ENCODE measurements around the gene CCDC102A. TPM values are rescaled to one million over a fixed set of nuclear protein-coding genes. Genes with fewer than 3 reads are reported as not detected.

CCDC102A gene
- total and polyA plus RNA-seq, 2 donors (not counting 3 experiments of a cell fraction or from before 2014, with no cell fraction given) = 7.8 to 12.2 TPM

GRCh38 chr16:57482845-57483545 is 53.4 kb downstream of the CCDC102A start:
- no peaks in the 10 kb centered on the region for H3K27me3 ChIP-seq (ENCODE audit: control insufficient read depth in 2 of 2, insufficient read depth in 2 of 2, low read length in 2 of 2)
- no peaks in the 10 kb centered on the region for H3K36me3 ChIP-seq (ENCODE audit: control insufficient read depth in 2 of 2, extremely low read depth in 1 of 2, insufficient read depth in 2 of 2, low read length in 2 of 2)
- FAIRE-seq (no peak), DNase-seq (ENCODE audit: low read depth, low spot score) (no peak)
- H3K4me2 ChIP-seq (ENCODE audit: insufficient read depth, low read length) = no peak overlapping the region
- ChIA-PET POLR2A (interaction anchor here (0.5 kb wide), 1 partner anchor 7 kb away, joined by 3 read pairs; no protein-coding TSS in a partner anchor), CTCF (interaction anchor here (0.9 to 1.6 kb wide), 4 partner anchors 12 to 37 kb away, joined by 3 to 6 read pairs (median 4); partner anchors contain the start of gene POLR2C)
- no peak overlapping the region for H3K9ac ChIP-seq (replicated peaks; ENCODE audit: extremely low read depth, insufficient read depth, low read length)
- TF ChIP-seq GATA2 (IDR thresholded peaks at IDR 0.05; ENCODE audit: insufficient read depth, insufficient read length, low read depth, low read length) (no peak), POLR2AphosphoS5 (IDR thresholded peaks at IDR 0.05; ENCODE audit: insufficient read depth, low read depth, low read length) (no peak), MYC (IDR thresholded peaks at IDR 0.05; ENCODE audit: low read depth, low read length) (no peak), EZH2 (IDR thresholded peaks at IDR 0.05; ENCODE audit: borderline replicate concordance, low read depth, low read length, severe bottlenecking) (no peak), CTCF (IDR thresholded peaks at IDR 0.05; ENCODE audit: extremely low read depth in 1 of 2, insufficient read depth in 1 of 2, low read depth in 1 of 2, low read length in 2 of 2) (no peak), POLR2A (IDR thresholded peaks at IDR 0.05; ENCODE audit: low read depth, low read length) (no peak), JUN (IDR thresholded peaks at IDR 0.05; ENCODE audit: borderline replicate concordance, insufficient read depth, insufficient read length, low read depth) (no peak), MAX (IDR thresholded peaks at IDR 0.05; ENCODE audit: insufficient read depth, insufficient read length) (no peak), FOS (IDR thresholded peaks at IDR 0.05; ENCODE audit: borderline replicate concordance, insufficient read depth, low read length) (no peak)
- no peaks in the 10 kb centered on the region for H3K9me1 ChIP-seq (replicated peaks; ENCODE audit: control insufficient read depth, extremely low read depth, insufficient read depth, low read length)
- H3K27ac ChIP-seq (ENCODE audit: insufficient read depth, low read depth, low read length) = no peak overlapping the region
- no peak overlapping the region for H3K4me3 ChIP-seq (replicated peaks in 1 of 3; ENCODE audit: insufficient read depth in 1 of 3, low read depth in 1 of 3, low read length in 3 of 3)
- no peak overlapping the region for H2AFZ ChIP-seq (ENCODE audit: low read depth, low read length)
- H3K4me1 ChIP-seq (ENCODE audit: control insufficient read depth, extremely low read depth, insufficient read depth, low read length) = peaks cover 21% of the 10 kb centered on the region
- no peaks in the 10 kb centered on the region for H4K20me1 ChIP-seq (replicated peaks; ENCODE audit: control insufficient read depth, extremely low read depth, insufficient read depth, low read length)
- BruUV-seq (replicated peaks) = no TSS peak
- dilution Hi-C loops (cut with MboI; ENCODE audit: extremely low pct_ligation_motif_present, low sequenced_read_pairs) = no loop called here
- peaks cover 13% of the 10 kb centered on the region for H3K79me2 ChIP-seq (ENCODE audit: control insufficient read depth, insufficient read depth, low read length)
- intact Hi-C loops (cut with micrococcal nuclease) = no loop called here
- H3K9me3 ChIP-seq (replicated peaks; ENCODE audit: control insufficient read depth, insufficient read depth, low read length) = no peaks in the 10 kb centered on the region

Measured in endothelial cell of umbilical vein (primary cell).